Stimulated activated CD8-positive, alpha-beta memory T cell treated with anti-CD3 and anti-CD28 coated beads, Interleukin-15, amount 100 ng/mL, for 24 hours (primary cell): ENCODE data around the gene NFS1.
A peak's percentile ranks its signal among the peaks of the same experiment; 100 is the strongest.

ENCODE experiments used
- DNase-seq: peaks from one replicate; pipeline ENCODE4 v3.0.0-alpha.2; 2020; ENCODE audit warnings: low read depth

Gene NFS1

DNA sequence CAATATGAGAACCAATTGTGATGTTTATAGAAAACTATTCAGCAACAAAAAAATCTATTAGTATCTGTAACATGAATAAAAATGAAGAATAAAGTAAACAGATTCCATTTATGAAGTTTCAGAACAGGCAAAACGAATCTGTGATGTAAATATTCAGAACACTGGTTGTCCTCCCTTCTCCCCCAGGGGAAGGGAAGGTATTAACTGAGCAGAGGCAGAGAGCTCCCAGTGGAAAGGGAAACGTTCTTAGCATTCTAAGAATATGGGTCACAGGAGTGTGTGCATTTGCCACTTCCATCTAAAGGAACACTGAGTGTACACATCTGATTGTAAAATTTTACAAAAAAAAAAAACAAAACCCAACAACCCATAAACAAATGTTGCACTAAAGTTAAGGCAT, 60.4 kb downstream of the NFS1 start:
- DNase-seq, result no peak

DNA sequence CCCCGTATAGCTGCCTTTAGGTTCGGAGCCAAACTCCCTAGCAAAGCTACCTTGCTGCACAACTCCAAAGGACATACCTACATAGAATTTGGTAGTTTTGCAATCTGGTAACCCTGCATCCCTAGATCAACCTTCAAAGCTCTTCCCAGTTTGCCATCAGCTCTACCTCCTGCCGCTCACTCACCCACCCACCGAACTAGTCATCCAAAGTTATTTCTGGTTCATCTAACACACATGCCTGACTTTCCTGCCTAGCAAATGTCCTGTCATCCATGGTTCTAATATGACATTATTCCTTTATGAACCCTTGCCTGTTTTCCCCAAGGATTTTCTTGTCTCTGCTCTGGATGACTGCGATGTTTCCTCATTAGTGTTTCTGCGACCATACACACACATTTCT, 61.9 kb downstream of the NFS1 start:
- no peak for DNase-seq

DNA sequence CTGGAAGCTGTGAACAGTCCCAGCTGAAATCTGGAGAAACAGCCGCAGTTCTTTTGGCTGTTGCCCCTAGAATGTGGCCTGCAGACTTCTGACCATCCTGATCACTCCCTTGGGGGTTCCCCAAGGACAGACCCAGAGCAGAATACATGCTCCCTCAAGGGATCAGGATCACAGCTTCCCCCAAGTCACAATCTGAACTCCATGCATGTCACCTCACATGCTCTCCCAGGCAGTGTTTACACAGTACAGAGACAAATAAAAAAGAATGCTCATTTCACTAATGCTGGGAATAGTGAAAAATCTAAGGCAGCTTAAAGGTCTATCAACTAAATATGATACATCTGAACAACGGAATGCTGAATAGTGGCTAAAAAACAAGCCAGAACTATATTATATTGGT, 63.1 kb downstream of the NFS1 start:
- DNase-seq, result no peak

DNA sequence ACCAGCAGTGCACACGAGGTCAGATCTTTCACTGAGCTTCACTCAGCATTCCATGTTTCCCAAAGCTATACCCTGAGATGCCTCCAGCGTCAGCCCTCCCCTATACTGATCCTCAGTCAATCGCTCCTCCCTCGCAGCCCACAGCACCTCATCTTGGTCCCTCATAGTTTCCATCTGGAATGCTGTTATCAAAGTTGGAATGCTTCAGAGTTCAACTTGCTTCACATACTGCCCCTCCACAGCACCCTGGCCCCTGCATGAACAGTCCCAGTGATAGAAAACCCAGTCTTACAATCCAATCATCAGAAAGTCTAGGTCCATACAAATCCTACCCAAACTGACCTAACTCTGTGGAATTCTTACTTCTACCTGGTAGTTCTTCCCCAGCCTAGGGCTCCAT, 63.5 kb downstream of the NFS1 start:
- no peak for DNase-seq

DNA sequence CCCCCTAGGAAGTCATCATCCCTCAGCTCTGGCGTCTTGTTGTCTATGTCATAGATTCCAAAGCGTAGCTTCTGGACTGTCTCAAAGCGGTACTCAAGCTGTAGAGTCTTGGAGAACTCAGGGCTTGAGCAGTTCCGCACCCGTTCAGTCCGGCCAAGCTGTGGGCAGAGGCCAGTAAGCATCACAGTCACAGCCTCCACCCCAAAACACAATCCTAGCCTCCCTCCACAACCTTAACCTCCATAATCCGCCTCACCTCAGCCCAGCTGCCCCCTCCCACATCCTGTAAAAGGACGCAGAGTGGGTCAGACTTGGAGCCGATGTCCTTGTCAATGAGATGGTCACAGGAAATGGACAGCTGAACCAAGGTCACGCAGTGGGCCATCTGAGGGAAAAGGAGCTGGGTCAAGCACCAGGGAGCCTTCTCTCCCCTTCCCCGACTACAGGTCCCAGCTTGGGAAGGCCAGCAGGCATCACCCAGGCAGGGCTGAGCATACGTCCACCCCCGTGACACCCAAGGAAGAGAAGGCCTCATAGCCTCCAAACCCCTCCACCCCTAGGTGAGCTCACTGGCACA, 66.5 kb downstream of the NFS1 start:
- no peak for DNase-seq

GRCh38 chr20:35630636-35631035, 68.5 kb downstream of the NFS1 start:
- no peak for DNase-seq

DNA sequence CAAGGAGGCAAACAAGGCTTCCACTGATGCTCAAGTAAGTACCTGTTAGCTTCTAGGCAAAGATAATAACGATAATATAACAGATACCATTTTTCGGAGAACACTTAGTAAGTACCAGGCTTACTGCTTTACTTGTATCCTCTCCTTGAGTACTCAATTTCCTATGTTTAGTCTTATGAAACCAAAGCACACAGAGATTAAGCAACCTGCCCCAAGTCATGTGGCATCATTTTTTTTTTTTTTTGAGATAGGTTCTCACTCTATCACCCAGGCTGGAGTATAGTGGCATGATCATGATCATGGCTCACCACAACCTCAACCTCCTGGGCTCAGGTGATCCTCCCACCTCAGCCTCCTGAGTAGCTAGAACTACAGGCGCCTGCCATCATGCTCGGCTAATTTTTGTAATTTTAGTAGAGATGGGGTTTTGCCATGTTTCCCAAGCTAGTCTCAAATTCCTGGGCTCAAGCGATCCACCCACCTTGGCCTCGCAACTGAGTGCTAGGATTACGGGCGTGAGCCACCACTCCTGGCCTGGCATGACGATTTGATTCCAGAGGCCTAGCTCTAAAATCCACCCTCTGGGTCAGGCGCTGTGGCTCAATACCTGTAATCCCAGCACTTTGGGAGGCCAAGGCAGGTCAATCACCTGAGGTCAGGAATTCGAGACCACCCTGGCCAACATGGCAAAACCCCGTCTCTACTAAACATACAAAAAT, 69.6 kb downstream of the NFS1 start:
- DNase-seq, result no peak

DNA sequence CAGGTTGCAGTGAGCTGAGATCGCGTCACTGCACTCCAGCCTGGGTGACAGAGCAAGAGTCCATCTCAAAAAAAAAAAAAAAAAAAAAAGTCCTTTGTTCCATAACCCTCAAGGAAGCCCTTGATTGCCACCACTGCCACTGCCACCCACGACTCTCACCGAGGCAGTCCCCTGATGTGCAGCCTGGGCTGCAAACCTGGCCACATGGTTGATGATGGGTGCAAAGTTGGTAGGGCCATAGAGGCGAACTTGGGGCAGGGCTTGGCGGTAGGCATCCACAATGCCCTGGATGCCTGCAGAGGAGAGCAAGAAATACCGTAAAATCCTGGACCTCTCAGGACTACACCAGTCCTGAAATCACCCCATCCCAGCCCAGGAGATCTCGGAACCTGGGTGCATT, 72.0 kb downstream of the NFS1 start:
- no peak for DNase-seq

DNA sequence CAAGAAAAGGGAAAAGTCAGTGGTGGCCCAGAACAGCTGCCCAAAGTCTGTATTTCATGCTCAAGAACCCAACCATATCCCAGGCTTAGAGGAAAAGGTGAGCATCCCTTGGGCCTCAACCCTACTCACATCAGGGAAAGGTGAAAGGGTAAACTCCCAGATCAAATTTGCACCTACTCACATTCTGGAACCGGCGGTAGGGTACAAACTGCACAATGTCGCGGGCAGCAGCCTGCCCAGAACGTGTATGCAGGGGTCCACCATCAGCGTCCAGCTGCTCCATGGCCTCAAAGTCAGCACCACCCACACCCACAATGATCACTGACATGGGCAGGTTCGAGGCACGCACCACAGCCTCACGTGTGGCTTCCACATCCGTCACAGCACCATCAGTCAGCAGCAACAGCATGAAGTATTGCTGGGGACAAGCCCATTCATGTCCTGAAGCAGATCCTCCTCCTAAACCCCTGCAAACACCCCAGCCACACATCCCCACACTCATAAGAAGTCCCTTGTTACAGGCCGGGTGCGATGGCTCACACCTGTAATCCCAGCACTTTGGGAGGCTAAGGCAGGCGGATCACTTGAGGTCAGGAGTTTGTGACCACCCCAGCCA, 72.7 kb downstream of the NFS1 start:
- DNase-seq, result no peak

DNA sequence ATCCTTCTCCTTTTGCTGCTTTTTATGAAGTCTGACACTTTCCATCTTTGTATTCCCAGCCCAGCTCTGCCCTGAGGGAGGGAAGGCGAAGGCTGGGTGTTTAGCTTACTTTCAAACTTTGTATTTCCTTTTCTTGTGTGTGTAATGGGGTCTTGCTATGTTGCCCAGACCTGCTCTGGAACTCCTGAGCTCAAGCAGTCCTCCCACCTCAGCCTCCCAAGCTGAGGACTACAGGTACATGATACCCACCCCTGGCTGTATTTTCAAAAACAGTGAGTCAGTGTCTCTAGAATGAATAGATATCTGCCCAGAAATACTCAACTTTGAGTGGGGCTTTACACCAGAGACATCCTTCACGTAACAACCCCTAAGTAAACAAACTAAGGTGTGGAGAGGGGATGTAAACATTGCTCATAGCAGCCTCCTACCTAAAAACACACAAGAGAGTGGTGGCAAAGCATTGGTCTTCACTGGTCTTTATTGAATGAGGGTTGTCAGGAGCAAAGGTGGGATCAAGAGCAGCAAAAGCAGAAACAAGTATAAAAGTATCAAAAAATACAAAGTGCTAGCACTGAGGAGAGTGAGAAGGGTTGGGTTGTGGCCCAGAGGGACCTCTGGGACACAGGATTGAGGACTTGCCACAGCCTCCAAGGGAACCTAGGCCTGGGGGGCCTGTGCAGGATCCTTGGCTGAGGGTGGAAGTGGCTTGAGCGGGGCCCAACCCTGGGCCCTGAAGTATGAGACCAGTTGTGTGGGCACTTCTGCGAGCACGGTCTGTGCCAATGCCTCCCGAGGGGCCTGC, 73.4 kb downstream of the NFS1 start:
- no peak for DNase-seq

- no peak for DNase-seq
Measured at GRCh38 chr20:35621560-35621946, 77.6 kb downstream of the NFS1 start.

- DNase-seq, result no peak
Measured at GRCh38 chr20:35620818-35621559, 78.2 kb downstream of the NFS1 start.

GRCh38 chr20:35619196-35620095, 79.7 kb downstream of the NFS1 start:
- peak; percentile 44 for DNase-seq

DNA sequence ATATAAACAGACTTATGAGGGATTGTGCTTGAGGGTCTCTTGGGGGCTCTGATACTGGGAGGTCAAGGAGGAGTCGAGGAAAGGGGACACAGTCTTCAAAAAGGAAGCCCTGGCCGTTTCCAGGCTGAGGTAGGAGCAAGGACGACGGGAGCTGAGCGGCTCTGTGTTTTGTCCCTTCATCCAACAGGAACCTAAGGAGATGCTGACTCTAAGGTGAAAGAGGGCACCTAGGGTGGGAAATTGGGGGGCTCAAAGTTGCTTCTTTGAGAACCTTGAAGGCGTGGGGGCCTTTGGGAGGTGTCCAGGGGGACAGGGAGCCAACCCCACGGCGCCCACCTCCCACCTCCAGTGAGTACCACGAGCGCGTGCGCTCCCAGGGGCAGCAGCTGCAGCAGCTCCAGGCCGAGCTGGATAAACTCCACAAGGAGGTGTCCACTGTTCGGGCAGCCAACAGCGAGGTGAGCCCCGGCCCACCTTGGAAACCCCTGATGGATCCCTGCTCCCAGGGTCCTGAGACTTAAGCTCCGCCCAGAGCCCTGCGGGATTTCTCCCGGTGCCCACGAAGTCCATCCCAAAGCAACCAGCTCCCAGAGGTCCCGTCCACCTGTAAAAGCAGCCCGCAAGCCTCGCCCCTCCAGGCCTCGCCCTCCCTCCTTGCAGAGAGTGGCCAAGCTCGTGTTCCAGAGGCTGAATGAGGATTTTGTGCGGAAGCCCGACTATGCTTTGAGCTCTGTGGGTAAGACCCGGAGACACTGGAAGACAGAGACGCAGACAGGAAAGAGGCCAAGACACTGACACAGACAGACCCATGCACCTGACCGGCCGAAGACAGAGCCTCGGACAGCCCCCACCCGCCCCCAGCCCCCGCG, 80.7 kb downstream of the NFS1 start:
- DNase-seq, result no peak
